ENCODE results near the gene TYK2.
A peak's percentile ranks its signal among the peaks of the same experiment; 100 is the strongest.

TYK2 gene

DNA sequence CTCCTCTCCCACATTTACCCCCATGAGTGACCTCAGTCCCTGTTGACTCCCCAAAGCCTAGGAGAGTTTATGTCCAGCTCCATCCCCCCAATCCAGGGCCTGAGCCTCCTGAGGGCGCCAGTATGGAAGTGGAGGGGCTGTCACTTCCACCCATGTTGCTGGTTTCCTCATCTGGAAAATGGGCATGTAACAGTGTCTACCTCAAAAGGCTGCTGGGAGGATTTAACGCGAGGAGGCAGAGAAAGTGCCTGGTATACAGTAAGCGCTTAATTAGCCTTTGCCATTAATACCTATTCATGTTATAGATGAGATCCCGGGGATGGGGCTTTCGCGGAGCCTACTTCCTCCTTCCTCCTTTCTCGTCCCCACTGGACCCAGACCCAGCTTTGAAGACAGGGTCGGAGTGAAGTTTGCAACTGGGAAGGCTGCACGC lies 476 bp downstream of the TYK2 start (continued):
- TF ChIP-seq ZNF24 (tag by site-specific recombination; IDR thresholded peaks at IDR 0.05) (no peak), ZNF132 (tag by site-specific recombination; IDR thresholded peaks at IDR 0.05; ENCODE audit: borderline replicate concordance) (no peak), ZSCAN30 (tag by site-specific recombination; IDR thresholded peaks at IDR 0.05) (no peak), ZNF426 (tag by site-specific recombination; IDR thresholded peaks at IDR 0.05) (no peak), ZNF704 (tag by site-specific recombination; IDR thresholded peaks at IDR 0.05) (no peak), GLIS1 (tag by site-specific recombination; IDR thresholded peaks at IDR 0.05) (no peak), SP3 (tag by site-specific recombination; IDR thresholded peaks at IDR 0.05) (no peak), ZNF239 (tag by site-specific recombination; IDR thresholded peaks at IDR 0.05) (no peak), ZNF354C (tag by site-specific recombination; IDR thresholded peaks at IDR 0.05; ENCODE audit: borderline replicate concordance, low read depth) (no peak), ZNF791 (tag by site-specific recombination; IDR thresholded peaks at IDR 0.05) (no peak), ZNF423 (tag by site-specific recombination; IDR thresholded peaks at IDR 0.05) (no peak), ZNF792 (tag by site-specific recombination; IDR thresholded peaks at IDR 0.05) (peak; percentile 97; the same call in 1 of the 2 replicates), ZNF324 (tag by site-specific recombination; IDR thresholded peaks at IDR 0.05) (no peak), ZNF660 (tag by site-specific recombination; IDR thresholded peaks at IDR 0.05) (0 out of 2 replicates have a peak, but pooled peaks have one; percentile 76), KLF10 (tag by site-specific recombination; IDR thresholded peaks at IDR 0.05) (0 out of 2 replicates have a peak, but pooled peaks have one; percentile 40), ZNF549 (tag by site-specific recombination; IDR thresholded peaks at IDR 0.05) (no peak), ZIC2 (tag by site-specific recombination; IDR thresholded peaks at IDR 0.05) (no peak), ZNF843 (tag by site-specific recombination; IDR thresholded peaks at IDR 0.05) (0 out of 2 replicates have a peak, but pooled peaks have one; percentile 35), TCF7L2 (IDR thresholded peaks at IDR 0.05; ENCODE audit: borderline replicate concordance, low read depth, low read length) (no peak), ZNF366 (tag by site-specific recombination; conservative IDR thresholded peaks at IDR 0.05) (no peak), ZNF600 (tag by site-specific recombination; IDR thresholded peaks at IDR 0.05) (no peak)
- TF ChIP-seq, protein P1, sequence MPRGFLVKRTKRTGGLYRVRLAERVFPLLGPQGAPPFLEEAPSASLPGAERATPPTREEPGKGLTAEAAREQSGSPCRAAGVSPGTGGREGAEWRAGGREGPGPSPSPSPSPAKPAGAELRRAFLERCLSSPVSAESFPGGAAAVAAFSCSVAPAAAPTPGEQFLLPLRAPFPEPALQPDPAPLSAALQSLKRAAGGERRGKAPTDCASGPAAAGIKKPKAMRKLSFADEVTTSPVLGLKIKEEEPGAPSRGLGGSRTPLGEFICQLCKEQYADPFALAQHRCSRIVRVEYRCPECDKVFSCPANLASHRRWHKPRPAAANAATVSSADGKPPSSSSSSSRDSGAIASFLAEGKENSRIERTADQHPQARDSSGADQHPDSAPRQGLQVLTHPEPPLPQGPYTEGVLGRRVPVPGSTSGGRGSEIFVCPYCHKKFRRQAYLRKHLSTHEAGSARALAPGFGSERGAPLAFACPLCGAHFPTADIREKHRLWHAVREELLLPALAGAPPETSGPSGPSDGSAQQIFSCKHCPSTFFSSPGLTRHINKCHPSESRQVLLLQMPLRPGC (tag by site-specific recombination; IDR thresholded peaks at IDR 0.05), result no peak
- TF ChIP-seq, protein P2, sequence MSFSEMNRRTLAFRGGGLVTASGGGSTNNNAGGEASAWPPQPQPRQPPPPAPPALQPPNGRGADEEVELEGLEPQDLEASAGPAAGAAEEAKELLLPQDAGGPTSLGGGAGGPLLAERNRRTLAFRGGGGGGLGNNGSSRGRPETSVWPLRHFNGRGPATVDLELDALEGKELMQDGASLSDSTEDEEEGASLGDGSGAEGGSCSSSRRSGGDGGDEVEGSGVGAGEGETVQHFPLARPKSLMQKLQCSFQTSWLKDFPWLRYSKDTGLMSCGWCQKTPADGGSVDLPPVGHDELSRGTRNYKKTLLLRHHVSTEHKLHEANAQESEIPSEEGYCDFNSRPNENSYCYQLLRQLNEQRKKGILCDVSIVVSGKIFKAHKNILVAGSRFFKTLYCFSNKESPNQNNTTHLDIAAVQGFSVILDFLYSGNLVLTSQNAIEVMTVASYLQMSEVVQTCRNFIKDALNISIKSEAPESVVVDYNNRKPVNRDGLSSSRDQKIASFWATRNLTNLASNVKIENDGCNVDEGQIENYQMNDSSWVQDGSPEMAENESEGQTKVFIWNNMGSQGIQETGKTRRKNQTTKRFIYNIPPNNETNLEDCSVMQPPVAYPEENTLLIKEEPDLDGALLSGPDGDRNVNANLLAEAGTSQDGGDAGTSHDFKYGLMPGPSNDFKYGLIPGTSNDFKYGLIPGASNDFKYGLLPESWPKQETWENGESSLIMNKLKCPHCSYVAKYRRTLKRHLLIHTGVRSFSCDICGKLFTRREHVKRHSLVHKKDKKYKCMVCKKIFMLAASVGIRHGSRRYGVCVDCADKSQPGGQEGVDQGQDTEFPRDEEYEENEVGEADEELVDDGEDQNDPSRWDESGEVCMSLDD (tag by site-specific recombination; IDR thresholded peaks at IDR 0.05), result no peak
- TF ChIP-seq, protein P3, sequence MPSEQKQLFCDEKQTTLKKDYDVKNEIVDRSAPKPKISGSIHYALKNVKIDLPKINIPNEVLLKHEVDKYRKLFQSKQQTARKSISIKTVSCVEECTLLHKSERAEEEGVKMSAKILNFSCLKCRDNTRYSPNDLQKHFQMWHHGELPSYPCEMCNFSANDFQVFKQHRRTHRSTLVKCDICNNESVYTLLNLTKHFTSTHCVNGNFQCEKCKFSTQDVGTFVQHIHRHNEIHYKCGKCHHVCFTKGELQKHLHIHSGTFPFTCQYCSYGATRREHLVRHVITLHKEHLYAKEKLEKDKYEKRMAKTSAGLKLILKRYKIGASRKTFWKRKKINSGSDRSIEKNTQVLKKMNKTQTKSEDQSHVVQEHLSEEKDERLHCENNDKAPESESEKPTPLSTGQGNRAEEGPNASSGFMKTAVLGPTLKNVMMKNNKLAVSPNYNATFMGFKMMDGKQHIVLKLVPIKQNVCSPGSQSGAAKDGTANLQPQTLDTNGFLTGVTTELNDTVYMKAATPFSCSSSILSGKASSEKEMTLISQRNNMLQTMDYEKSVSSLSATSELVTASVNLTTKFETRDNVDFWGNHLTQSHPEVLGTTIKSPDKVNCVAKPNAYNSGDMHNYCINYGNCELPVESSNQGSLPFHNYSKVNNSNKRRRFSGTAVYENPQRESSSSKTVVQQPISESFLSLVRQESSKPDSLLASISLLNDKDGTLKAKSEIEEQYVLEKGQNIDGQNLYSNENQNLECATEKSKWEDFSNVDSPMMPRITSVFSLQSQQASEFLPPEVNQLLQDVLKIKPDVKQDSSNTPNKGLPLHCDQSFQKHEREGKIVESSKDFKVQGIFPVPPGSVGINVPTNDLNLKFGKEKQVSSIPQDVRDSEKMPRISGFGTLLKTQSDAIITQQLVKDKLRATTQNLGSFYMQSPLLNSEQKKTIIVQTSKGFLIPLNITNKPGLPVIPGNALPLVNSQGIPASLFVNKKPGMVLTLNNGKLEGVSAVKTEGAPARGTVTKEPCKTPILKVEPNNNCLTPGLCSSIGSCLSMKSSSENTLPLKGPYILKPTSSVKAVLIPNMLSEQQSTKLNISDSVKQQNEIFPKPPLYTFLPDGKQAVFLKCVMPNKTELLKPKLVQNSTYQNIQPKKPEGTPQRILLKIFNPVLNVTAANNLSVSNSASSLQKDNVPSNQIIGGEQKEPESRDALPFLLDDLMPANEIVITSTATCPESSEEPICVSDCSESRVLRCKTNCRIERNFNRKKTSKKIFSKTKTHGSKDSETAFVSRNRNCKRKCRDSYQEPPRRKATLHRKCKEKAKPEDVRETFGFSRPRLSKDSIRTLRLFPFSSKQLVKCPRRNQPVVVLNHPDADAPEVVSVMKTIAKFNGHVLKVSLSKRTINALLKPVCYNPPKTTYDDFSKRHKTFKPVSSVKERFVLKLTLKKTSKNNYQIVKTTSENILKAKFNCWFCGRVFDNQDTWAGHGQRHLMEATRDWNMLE (tag by site-specific recombination; conservative IDR thresholded peaks at IDR 0.05; ENCODE audit: low read depth), result no peak

All from HEK293 (cell line).